HG03196 (cell line): ENCODE results near the gene HSP90AB1.

Experiments used
- ATAC-seq: cut with Tn5 transposase; IDR thresholded peaks from one replicate; pipeline ENCODE4 v1.9.1; 2021; ENCODE audit not compliant: unreplicated experiment

The HSP90AB1 gene

DNA sequence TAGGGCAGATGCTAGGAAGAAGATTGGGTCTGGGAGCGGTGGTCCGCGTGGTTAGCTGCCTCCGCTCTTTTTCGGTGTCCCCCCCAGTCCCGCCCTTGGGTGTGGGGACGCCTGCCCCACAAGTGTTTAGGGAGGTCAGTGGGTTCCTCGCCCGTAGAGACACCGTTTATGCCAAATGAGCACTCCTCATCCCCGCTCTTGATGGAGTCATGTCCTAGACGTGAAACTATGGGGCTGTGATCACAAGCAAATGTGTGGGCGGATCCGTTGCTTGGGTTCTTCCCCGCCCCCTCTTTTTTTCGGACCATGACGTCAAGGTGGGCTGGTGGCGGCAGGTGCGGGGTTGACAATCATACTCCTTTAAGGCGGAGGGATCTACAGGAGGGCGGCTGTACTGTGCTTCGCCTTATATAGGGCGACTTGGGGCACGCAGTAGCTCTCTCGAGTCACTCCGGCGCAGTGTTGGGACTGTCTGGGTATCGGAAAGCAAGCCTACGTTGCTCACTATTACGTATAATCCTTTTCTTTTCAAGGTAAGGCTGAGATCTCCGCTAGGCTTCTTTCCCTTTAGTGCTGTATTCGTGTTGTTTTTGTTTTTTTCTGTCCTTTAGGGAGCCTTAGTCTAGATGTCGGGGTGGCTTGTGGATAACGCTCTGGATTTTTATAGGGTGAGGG, at the start of gene HSP90AB1:
Gene HSP90AB1, plus strand, starts transcription at position 439 of the 675 bp plus-strand sequence. CDS start 1,529 bp downstream, outside the sequence.
- ATAC-seq: peak; percentile 72

- ATAC-seq: no peak
Observed at GRCh38 chr6:44198684-44199083, 48.2 kb upstream of the HSP90AB1 start.

- ATAC-seq: no peak
Observed at GRCh38 chr6:44199883-44200282, 47.0 kb upstream of the HSP90AB1 start.

- ATAC-seq: no peak
Observed at GRCh38 chr6:44201200-44201599, 45.7 kb upstream of the HSP90AB1 start.

GRCh38 chr6:44201638-44202303, 45.1 kb upstream of the HSP90AB1 start:
- ATAC-seq: no peak

GRCh38 chr6:44202332-44202971, 44.4 kb upstream of the HSP90AB1 start:
- ATAC-seq: no peak

DNA sequence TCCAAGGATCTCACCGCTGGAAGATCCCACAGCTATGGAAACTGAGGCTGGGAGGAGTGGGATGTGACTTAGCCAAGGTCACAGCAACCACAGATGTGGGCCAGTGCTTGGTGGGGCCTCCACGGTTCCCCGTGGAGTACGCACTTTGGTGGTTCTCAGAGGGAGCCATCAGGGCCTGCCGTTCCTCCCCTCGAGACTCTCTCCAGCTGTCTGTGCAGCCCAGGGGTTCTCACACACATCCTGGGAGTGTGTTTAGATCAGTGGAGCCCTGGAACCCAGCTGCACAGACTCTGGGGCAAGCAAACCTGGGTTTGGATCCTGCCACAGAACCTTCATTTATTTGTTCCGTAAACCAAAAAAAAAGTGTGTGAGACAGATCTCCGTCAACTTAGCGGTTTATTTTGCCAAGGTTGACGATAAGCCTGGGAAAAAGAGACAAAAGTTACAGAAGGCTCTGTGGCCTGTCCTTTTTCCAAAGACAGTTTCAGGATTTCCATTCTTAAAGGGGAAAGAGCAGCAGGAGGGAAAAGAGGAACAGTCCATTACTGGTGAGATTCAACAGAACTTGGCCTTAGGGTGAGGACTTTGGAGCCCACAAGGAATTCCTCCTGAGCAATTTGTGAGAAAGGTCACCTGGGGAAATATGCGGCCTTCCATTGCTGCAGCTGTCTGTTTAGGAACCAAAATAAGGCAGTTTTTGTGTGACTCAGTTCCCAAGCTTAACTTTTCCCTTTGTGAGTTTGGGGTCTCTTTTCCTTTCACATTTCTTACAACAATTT, 43.7 kb upstream of the HSP90AB1 start:
- ATAC-seq: no peak

DNA sequence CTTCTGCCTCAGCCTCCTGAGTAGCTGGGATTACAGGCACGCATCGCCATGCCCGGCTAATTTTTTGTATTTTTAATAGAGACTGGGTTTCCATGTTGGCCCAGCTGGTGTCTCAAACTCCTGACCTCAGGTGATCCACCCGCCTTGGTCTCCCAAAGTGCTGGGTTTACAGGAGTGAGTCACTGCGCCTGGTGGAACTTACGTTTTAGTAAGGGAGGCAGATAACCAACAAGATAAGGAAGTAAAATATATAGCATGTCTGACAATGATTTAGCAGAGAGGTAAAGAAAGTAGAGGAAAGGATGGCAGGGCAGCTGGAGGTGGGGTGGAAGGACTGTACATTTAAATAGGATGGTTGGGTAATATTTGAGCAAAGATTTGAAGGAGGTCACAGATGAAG, 42.9 kb upstream of the HSP90AB1 start:
- ATAC-seq: no peak

GRCh38 chr6:44207966-44208365, 38.9 kb upstream of the HSP90AB1 start:
- no peak for ATAC-seq

- ATAC-seq: no peak
Observed at GRCh38 chr6:44211284-44211683, 35.6 kb upstream of the HSP90AB1 start.

- ATAC-seq: no peak
Observed at GRCh38 chr6:44214307-44214706, 32.6 kb upstream of the HSP90AB1 start.

DNA sequence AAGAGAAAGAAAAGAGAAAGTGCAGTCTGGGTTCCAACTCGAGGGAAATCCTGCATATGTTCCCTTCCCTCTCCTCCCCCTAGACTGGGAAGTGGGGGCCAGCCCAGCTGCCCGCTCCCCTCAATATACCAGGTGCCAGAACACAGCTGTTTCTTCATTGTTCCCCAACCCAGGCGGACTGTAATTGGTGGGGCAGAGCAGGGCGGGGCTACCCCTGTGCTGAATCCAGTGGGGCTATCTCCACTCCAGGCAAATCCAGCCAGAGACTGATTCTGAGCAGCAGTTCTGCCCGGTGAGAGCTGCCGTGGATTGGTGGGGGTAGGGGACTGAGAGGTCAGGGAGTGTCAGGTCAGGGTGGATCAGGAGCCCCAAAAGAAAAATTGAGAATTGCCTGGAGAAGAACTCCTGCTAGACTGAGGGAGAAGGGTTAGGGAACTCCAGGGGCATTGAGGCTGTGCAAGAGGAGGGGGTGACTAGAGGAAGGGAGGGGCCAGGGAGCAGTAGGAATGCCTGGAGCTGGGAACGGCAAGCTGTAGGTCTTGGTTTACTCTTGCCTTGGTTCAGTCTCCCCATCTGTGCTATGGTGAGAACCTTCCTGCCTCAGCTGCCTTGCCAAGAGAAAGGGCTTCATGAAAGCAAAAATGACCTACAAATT, 30.1 kb upstream of the HSP90AB1 start, which contains the start of gene MYMX:
Gene MYMX, plus strand, starts transcription at position 250 of the 655 bp plus-strand sequence. CDS start 546 bp downstream, outside the sequence.
- no peak for ATAC-seq

DNA sequence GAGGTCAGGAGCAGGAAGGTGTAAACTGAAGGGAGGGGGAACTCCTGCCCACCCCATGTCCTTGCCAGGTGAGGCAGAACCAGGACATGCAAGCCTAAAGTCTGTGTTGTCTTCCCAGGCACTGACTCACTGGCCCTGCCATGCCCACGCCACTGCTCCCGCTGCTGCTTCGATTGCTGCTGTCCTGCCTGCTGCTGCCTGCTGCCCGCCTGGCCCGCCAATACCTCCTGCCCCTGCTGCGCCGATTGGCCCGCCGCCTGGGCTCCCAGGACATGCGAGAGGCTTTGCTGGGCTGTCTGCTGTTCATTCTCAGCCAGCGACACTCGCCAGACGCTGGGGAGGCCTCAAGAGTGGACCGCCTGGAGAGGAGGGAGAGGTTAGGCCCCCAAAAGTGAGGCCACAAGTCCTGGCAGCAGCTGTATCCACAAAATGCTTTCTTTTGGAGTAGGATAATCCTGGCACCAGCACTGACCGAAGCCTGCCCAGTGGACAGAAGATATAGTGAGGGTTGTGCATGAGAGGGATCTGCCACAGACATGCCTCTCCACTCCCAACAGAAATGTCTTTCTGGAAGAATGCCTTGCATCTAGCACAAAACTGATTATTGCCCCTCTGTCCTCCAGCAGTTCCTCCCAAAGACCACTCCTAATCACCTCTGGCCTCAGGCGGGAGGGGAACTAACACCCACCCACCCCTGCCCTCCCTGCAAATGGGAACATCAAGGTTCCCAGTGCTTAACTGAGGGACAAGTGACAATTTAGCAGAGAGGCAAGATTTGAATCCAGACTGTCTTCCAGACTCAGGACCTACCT, 29.4 kb upstream of the HSP90AB1 start:
- no peak for ATAC-seq

GRCh38 chr6:44219053-44219814, 27.7 kb upstream of the HSP90AB1 start:
- ATAC-seq: peak; percentile 52

GRCh38 chr6:44219815-44220784, 26.8 kb upstream of the HSP90AB1 start:
- no peak for ATAC-seq

- no peak for ATAC-seq
Observed at GRCh38 chr6:44220913-44221290, 26.0 kb upstream of the HSP90AB1 start.

GRCh38 chr6:44221291-44221960, 25.5 kb upstream of the HSP90AB1 start:
- peak; percentile 34 for ATAC-seq

DNA sequence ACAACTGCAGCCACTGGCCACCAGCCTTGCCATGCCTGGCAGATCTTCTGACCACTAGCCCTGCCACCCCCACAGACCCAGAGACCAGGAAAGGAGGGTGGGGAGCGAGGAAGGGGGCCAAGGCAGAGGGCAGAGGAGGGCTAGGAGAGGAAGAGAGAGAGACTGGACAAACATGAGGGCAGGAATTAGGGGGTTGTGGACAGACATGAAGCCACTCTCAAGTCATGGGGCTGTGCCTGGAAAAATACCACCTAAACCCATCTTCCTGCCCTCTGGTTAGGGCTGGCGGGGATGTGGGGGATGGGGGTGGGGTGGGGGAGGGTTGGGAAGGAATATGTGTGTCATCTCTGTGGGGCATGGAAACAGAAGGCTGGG, 25.0 kb upstream of the HSP90AB1 start:
- no peak for ATAC-seq
